IMR-90 (cell line): ENCODE data around the gene IL4R. TPM values are rescaled to one million over a fixed set of nuclear protein-coding genes. Genes with fewer than 3 reads are reported as not detected.

Experiments
- ATAC-seq: fragments of 200-7000 bp; cut with Tn5 transposase; 2 replicates; pipeline ENCODE4 v1.9.1; 2020; ENCODE audit warnings: low read depth, mild to moderate bottlenecking, moderate library complexity
- BruUV-seq: library from RNA; stranded (reverse); fragments of 400-500 nt; replicated peaks from 2 replicates; lab custom pipeline; 2021; lab: Mats Ljungman, UMichigan
- CTCF ChIA-PET: fragments of 300-600 bp; formaldehyde crosslinking; extraction: SDS; loops from one replicate; lab custom pipeline; 2021; ENCODE audit warnings: antibody characterized with exemption; lab: Yijun Ruan, JAX
- POLR2A ChIA-PET: fragments of 300-600 bp; sonication (Branson Sonifier 250); formaldehyde crosslinking; loops from one replicate; lab custom pipeline; 2022; ENCODE audit warnings: antibody characterized with exemption; ENCODE audit not compliant: unreplicated experiment; lab: Charles Lee
- DNase-seq: peaks from one replicate; pipeline ENCODE4 v3.0.0; 2013
- H2AFZ ChIP-seq: replicated peaks from 2 replicates; pipeline ENCODE3; 2013; ENCODE audit warnings: low read length, mild to moderate bottlenecking; ENCODE audit not compliant: poor library complexity
- H2AK5ac ChIP-seq: 2 replicates; pipeline ENCODE4 v1.6.1; 2013; ENCODE audit warnings: low read depth, low read length, inconsistent platforms
- H2AK9ac ChIP-seq: replicated peaks from 2 replicates; pipeline ENCODE3; 2013; ENCODE audit warnings: mild to moderate bottlenecking, low read depth, low read length, moderate library complexity; ENCODE audit not compliant: poor library complexity
- H2BK120ac ChIP-seq: 2 replicates; pipeline ENCODE4 v1.6.1; 2013; ENCODE audit warnings: low read depth, low read length, inconsistent platforms
- H2BK15ac ChIP-seq: 3 replicates; pipeline ENCODE4 v1.6.1; 2013; ENCODE audit warnings: low read depth, low read length, inconsistent platforms
- H2BK20ac ChIP-seq: 2 replicates; pipeline ENCODE4 v1.6.1; 2013; ENCODE audit warnings: low read depth, mild to moderate bottlenecking, inconsistent platforms, low read length, moderate library complexity
- H2BK5ac ChIP-seq: 2 replicates; pipeline ENCODE4 v1.6.1; 2013; ENCODE audit warnings: mild to moderate bottlenecking, low read depth, low read length, inconsistent platforms; ENCODE audit not compliant: poor library complexity, severe bottlenecking
- H3K14ac ChIP-seq: replicated peaks from 2 replicates; pipeline ENCODE4 v1.6.1; 2013; ENCODE audit warnings: low read depth, low read length, inconsistent platforms
- H3K18ac ChIP-seq: 2 replicates; pipeline ENCODE4 v1.6.1; 2013; ENCODE audit warnings: low read depth, low read length, control low read depth
- H3K23ac ChIP-seq: 2 replicates; pipeline ENCODE4 v1.6.1; 2013; ENCODE audit warnings: low read depth, low read length, inconsistent platforms
- H3K27ac ChIP-seq: 2 replicates; pipeline ENCODE4 v1.5.1; 2013; ENCODE audit warnings: mild to moderate bottlenecking, control low read depth, low read length; ENCODE audit not compliant: insufficient read depth
- H3K27me3 ChIP-seq: 2 replicates; pipeline ENCODE4 v1.6.1; 2013; ENCODE audit warnings: low read length; ENCODE audit not compliant: control insufficient read depth, insufficient read depth
- H3K36me3 ChIP-seq: 2 replicates; pipeline ENCODE4 v1.6.1; 2013; ENCODE audit warnings: low read length, mixed read lengths; ENCODE audit not compliant: control insufficient read depth, insufficient read depth
- H3K4ac ChIP-seq: 2 replicates; pipeline ENCODE4 v1.6.1; 2013; ENCODE audit warnings: low read depth, low read length, inconsistent platforms
- H3K4me1 ChIP-seq: 2 replicates; pipeline ENCODE4 v1.6.1; 2013; ENCODE audit warnings: low read length, mixed read lengths; ENCODE audit not compliant: control insufficient read depth, insufficient read depth
- H3K4me2 ChIP-seq: 2 replicates; pipeline ENCODE4 v1.6.1; 2013; ENCODE audit warnings: low read depth, mild to moderate bottlenecking, control low read depth, low read length, moderate library complexity
- H3K4me3 ChIP-seq: 2 replicates; pipeline ENCODE4 v1.5.1; 2013; ENCODE audit warnings: low read depth, mild to moderate bottlenecking, control low read depth, low read length, moderate library complexity; ENCODE audit not compliant: insufficient read depth
- H3K56ac ChIP-seq: 2 replicates; pipeline ENCODE4 v1.6.1; 2013; ENCODE audit warnings: low read length, inconsistent platforms; ENCODE audit not compliant: insufficient read depth; ENCODE audit errors: extremely low read depth
- H3K79me1 ChIP-seq, 2 experiments: 2 replicates each; pipeline ENCODE4 v1.6.1; 2013; ENCODE audit warnings: low read length in 2 of 2, inconsistent platforms in 1 of 2, low read depth in 1 of 2
- H3K9ac ChIP-seq: 2 replicates; pipeline ENCODE4 v1.6.1; 2013; ENCODE audit warnings: low read depth, low read length, control low read depth
- H3K9me1 ChIP-seq: 2 replicates; pipeline ENCODE4 v1.6.1; 2013; ENCODE audit warnings: low read length, inconsistent platforms; ENCODE audit not compliant: insufficient read depth
- H3K9me3 ChIP-seq: 2 replicates; pipeline ENCODE4 v1.6.1; 2013; ENCODE audit warnings: low read length; ENCODE audit not compliant: control insufficient read depth, insufficient read depth
- H4K20me1 ChIP-seq: 2 replicates; pipeline ENCODE4 v1.6.1; 2013; ENCODE audit warnings: low read length, inconsistent platforms; ENCODE audit not compliant: insufficient read depth
- H4K5ac ChIP-seq: 2 replicates; pipeline ENCODE4 v1.6.1; 2013; ENCODE audit warnings: mild to moderate bottlenecking, low read depth, low read length, control low read depth
- H4K8ac ChIP-seq, 2 experiments: 2 replicates each; pipeline ENCODE4 v1.6.1; 2013; ENCODE audit warnings: low read depth in 2 of 2, low read length in 2 of 2, control low read depth in 1 of 2, inconsistent platforms in 1 of 2
- H4K91ac ChIP-seq: 2 replicates; pipeline ENCODE4 v1.6.1; 2013; ENCODE audit warnings: low read depth, low read length, inconsistent platforms; ENCODE audit not compliant: insufficient read depth
- BHLHE40 ChIP-seq: fragments of 150-350 bp; IDR thresholded peaks from 2 replicates; pipeline ENCODE4 v1.6.1; 2016; ENCODE audit warnings: mild to moderate bottlenecking, low read depth, low read length
- CEBPB ChIP-seq: IDR thresholded peaks from 2 replicates; pipeline ENCODE4 v1.6.1; 2012; ENCODE audit warnings: low read depth, low read length, improper control_type of control experiment
- CHD1 ChIP-seq: IDR thresholded peaks from 2 replicates; pipeline ENCODE4 v1.6.1; 2012; ENCODE audit warnings: low read depth, low read length, improper control_type of control experiment
- MAFK ChIP-seq: IDR thresholded peaks from 2 replicates; pipeline ENCODE4 v1.6.1; 2012; ENCODE audit warnings: low read depth, low read length, improper control_type of control experiment
- MAZ ChIP-seq: IDR thresholded peaks from 2 replicates; pipeline ENCODE4 v1.6.1; 2012; ENCODE audit warnings: low read depth, mild to moderate bottlenecking, low read length, improper control_type of control experiment, moderate library complexity, borderline replicate concordance
- NFE2L2 ChIP-seq: fragments of 150-350 bp; IDR thresholded peaks from 2 replicates; pipeline ENCODE4 v1.6.1; 2016; ENCODE audit warnings: low read depth, mild to moderate bottlenecking, low read length
- POLR2A ChIP-seq: IDR thresholded peaks from 2 replicates; pipeline ENCODE4 v1.6.1; 2012; ENCODE audit warnings: mild to moderate bottlenecking, low read depth, low read length
- RAD21 ChIP-seq: IDR thresholded peaks from 2 replicates; pipeline ENCODE4 v1.6.1; 2012; ENCODE audit warnings: low read length, improper control_type of control experiment
- RCOR1 ChIP-seq: IDR thresholded peaks from 2 replicates; pipeline ENCODE4 v1.6.1; 2012; ENCODE audit warnings: mild to moderate bottlenecking, low read length, improper control_type of control experiment; ENCODE audit not compliant: insufficient replicate concordance
- WGBS, 2 experiments: methylation state at CpG; one replicate each; pipeline versions ENCODE4 v1.1.5 to v1.1.7; 2013; ENCODE audit warnings: missing lambda C conversion rate in 2 of 2; ENCODE audit not compliant: insufficient read length in 1 of 2; ENCODE audit errors: extremely low coverage in 2 of 2; 5-methylcytosine and 5-hydroxymethylcytosine counted together
- dilution Hi-C: fragments of 300-500 bp; cut with HindIII; formaldehyde crosslinking; loops from one replicate; pipeline ENCODE4 v1.14.3; 2018; ENCODE audit warnings: low sequenced_read_pairs; ENCODE audit not compliant: unreplicated experiment
- in situ Hi-C: fragments of 300-500 bp; cut with MboI; formaldehyde crosslinking; loops from 3 replicates; pipeline ENCODE4 v1.14.3; 2019; ENCODE audit warnings: low sequenced_read_pairs, inconsistent platforms, mixed read lengths
- intact Hi-C: fragments of 100-400 bp; cut with micrococcal nuclease; formaldehyde crosslinking; loops from 2 replicates; pipeline ENCODE4 v1.10.0; 2022
- polyA plus RNA-seq, 3 experiments: library from polyadenylated mRNA; depleted of rRNA; stranded (reverse); fragments of >200 nt; gene quantifications; 2 replicates each; pipeline ENCODE4 v1.2.3, GENCODE V29; 2012; ENCODE audit warnings: low replicate concordance in 1 of 3
- total RNA-seq: library from RNA; depleted of rRNA; stranded (reverse); fragments of >200 nt; gene quantifications from 2 replicates; pipeline ENCODE4 v1.2.3, GENCODE V29; 2012

IL4R gene
- total and polyA plus RNA-seq, 2 of the 4 experiments (the other 2 are of a cell fraction): 6.3 to 18.7 TPM

DNA sequence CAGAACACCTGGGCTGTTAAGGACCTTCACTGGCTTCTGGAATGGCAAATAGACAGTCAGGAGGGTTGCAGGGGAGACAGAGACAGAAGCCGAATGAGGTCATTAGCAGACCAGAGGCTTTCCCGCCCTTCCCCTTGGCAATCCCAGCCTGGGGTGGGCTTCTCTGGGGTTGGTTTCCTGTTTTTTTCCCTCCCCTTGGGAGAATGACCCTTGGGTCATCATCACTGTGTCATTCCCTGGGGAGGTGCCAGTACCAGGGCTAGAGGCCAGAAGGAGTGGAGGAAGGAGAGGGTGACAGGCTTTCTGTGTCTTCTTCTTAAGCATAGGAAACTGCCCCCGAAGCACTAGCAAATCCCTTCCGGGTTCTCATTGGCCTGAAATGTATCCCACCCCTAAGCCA is 45.3 kb downstream of the IL4R start:
- H3K4ac ChIP-seq: no peak overlapping the region
- TF ChIP-seq NFE2L2: no peak
- TF ChIP-seq BHLHE40: no peak
- no peak for TF ChIP-seq MAFK
- no peak for TF ChIP-seq RCOR1
- no peak for TF ChIP-seq RAD21
- TF ChIP-seq CEBPB: no peak
- no peak for TF ChIP-seq POLR2A
- no peak for TF ChIP-seq MAZ
- no peak for TF ChIP-seq CHD1
- no peak overlapping the region for H3K14ac ChIP-seq
- H3K9ac ChIP-seq: no peak overlapping the region
- no peak overlapping the region for H4K5ac ChIP-seq
- ChIA-PET CTCF (no interaction called here), POLR2A (no interaction called here)
- H4K20me1 ChIP-seq: no peaks in the 10 kb centered on the region; the same call in 1 of the 2 replicates
- H3K56ac ChIP-seq: no peak overlapping the region
- peaks cover 80% of the 10 kb centered on the region for H3K36me3 ChIP-seq
- no peak overlapping the region for H3K4me2 ChIP-seq
- H4K8ac ChIP-seq: no peak overlapping the region
- peak overlapping the region; percentile 65; the same call in 1 of the 2 replicates for H2AK5ac ChIP-seq
- H3K18ac ChIP-seq: no peak overlapping the region
- H4K91ac ChIP-seq: no peak overlapping the region
- intact Hi-C loops (no loop called here), in situ Hi-C loops (no loop called here), dilution Hi-C loops (no loop called here)
- DNase-seq: no peak
- no peak overlapping the region for H3K27ac ChIP-seq
- no peak overlapping the region for H2BK5ac ChIP-seq
- no peak overlapping the region for H2AK9ac ChIP-seq
- BruUV-seq: no TSS peak
- H2BK20ac ChIP-seq: no peak overlapping the region
- H3K4me3 ChIP-seq: no peak overlapping the region
- H3K9me3 ChIP-seq: peaks cover 4% of the 10 kb centered on the region
- ATAC-seq: no peak
- H3K9me1 ChIP-seq: peaks cover 4% of the 10 kb centered on the region; the same call in 1 of the 2 replicates
- no CpG with 5 or more reads among the region's 4 CpGs for WGBS, 2 experiments
- no peak overlapping the region for H3K23ac ChIP-seq
- peaks cover 4 to 45% of the 10 kb centered on the region in 2 experiments; a peak in 3 of 4 replicates for H3K79me1 ChIP-seq
- H3K27me3 ChIP-seq: no peaks in the 10 kb centered on the region
- peaks cover 2% of the 10 kb centered on the region; the same call in 1 of the 2 replicates for H3K4me1 ChIP-seq
- H2AFZ ChIP-seq: no peak overlapping the region
- H2BK120ac ChIP-seq: no peak overlapping the region
- no peak overlapping the region for H2BK15ac ChIP-seq
